Activated T-helper 1 cell treated with Interleukin-2 at 50 U/mL for 16 hours (primary cell): ENCODE measurements around the gene SLC25A2.

ENCODE experiments used
- DNase-seq: peaks from one replicate; pipeline ENCODE4 v3.0.0-alpha.2; 2020; ENCODE audit warnings: low read depth

SLC25A2 gene

DNA sequence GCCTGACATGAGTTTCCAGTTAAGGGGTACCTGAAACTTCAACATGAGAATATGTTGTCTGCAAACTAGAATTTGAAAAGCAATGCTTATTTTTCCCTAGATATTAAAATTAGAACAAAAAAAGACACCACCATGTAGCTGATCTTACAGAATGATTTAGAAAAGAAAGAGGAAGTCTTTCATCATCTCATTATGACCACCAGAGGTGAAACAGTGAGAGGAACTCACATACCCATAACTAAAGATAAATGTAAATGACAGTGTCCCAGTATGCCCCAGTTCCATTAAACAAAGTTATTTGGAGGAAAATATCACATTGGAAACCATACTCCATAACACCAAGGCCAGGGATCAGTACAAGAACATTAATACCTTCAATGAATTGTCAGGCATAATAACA is 9.9 kb upstream of the SLC25A2 start:
- DNase-seq = no peak

DNA sequence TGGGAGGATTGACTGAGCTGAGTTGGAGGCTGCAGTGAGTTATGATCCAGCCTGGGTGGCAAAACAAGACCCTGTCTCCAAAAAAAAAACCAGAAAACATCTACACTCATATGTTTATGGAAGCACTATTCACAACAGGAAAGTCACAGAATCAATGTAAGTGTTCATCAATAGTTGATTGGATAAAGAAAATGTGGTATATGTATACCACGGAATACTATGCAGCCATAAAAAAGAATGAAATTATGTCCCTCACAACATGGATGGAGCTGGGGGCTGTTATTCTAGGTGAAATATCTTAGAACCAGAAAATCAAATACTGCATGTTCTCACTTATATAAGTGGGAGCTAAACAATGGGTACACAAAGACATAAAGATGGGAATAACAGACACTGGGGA is 2.8 kb upstream of the SLC25A2 start:
- no peak for DNase-seq

DNA sequence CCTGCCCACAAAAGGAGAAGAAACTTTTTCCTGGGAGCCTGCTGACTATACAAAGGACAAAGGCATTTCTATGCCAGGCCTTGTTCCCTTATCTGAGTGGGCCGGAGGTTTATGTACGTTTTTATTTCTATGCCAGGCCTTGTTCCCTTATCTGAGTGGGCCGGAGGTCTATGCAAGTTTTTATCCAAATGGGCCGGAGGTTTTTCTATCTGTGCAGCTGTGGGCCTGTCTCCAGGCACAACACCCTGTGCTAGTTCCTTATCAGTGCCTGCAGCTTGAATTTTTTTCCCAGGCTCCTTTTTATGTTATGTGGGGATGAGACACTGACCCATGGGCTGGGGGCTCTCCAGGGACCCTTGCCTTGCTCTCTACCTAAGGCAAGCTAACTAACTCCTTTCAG is 5.5 kb downstream of the SLC25A2 start:
- no peak for DNase-seq

DNA sequence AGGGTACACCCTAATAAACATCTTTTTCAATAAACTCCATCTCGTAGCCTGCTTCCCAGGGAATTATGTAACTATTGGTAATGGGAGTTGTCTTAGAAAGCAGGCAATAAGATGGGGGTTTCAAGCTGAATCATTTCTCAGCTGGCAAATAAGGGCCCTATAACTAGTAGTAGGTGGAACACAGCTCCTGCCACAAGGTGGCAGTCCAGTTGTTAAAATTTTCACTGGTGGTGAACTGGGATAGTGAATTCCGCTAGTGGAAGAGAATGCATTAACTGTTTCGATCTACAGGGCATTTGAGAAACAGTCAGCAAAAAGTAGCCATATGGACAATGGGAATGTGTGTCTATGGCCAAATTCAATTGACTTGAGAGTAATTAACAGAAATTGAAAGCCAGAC is 30.9 kb downstream of the SLC25A2 start:
- no peak for DNase-seq

DNA sequence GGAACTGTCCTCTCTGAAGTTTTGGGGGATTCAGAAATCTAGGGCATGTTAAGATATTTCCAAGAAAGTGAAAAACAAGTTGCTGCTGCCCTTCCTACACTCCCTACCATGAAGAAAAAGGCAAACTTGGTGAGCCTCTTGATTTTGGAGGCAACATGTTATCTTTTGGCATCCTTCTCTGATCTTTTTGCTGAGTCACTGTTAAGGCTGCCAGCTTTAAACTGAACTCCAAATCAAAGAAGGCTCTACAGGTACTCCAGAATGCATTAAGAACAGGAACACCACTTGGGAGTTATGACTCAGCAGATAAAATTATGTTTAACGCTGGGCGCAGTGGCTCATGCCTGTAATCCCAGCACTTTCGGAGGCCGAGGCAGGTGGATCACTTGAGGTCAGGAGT is 34.7 kb downstream of the SLC25A2 start:
- DNase-seq = no peak

DNA sequence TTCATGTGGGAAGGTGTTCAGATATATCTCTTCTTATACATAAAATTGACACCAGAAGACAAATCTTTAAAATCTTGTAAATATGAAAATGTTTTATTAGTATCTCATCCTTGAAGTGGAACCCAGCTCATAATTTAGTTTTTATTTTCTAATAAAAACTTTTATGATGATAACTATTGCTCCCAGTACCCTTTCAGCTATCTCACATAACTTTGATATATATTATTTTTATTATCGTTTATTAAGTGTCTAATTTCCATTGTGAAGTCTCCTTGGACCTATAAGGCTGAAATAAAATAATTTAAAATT is 42.7 kb downstream of the SLC25A2 start:
- DNase-seq = no peak

DNA sequence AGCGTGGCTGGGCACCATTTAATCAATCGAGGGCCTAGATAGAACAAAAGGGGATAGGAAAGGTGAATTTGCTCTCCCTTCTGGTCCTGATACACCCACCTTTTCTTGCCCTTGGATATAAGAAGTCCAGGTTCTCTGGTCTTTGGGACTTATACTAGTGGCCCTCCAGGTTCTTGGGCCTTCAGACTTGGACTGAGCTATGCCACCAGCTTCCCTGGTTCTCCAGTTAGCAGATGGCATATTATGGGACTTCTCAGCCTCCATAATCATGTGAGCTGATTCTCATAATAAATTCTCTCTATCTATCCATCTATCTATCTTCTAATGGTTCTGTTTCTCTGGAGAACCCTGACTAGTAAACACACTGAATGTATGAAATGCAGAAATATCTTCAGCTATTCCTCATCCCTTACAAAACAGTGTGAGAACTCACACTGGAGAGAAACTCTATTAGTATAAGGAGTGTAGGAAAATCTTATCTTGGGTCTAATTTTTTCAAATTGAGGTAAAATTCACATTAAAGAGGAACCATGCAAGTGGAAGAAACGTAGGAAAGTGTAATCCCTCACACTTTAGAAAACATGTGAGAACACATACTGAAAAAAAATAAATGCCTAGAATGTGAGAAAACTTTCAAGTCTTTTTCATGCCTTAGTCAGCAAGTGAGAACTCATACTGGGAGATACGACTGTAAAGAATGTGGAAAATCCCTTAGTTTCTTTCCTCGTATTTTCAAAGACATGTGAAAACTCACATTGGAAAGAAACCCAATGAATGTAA is 43.2 kb downstream of the SLC25A2 start:
- no peak for DNase-seq

DNA sequence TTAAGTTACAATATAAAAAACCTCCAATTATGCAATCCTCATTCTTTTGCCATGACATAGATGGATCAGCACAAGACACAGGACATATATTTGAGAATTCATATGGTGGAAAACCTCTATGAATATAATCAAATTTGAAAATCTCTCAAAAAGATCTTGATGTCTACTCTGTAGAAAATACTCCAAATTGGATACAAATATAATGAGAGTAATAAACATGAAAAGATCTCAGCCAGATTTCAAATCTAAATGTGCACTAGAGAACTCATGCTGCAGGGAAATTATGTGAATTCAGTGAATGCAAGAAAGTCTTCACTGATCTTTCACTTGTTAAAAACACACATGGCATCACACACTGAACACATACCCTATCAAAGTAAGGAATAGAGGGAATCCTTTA is 44.9 kb downstream of the SLC25A2 start:
- DNase-seq = no peak

DNA sequence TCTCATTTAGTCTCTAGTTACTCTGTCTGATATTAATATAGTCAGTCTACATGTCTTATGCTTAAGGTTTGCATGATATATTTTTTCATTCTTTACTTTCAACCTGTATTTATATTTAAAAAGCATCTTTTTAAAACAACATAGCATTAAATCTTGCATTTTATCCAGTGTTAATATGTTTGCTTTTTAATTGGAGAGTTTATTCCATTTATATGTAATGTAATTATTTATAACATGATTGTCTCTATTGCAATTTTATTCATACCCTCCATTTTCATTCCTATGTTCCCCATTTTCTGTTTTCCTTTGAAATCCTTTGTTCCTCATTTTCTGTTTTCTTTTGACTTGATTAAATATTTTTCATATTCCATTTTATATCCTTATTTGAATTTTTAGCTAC is 45.4 kb downstream of the SLC25A2 start:
- DNase-seq = no peak
